OCI-LY7 (cell line): Measurements from ENCODE around the gene RPS15A.

ENCODE experiments used
- EZH2phosphoT487 ChIP-seq: fragments of 200-600 bp; sonication (generic); IDR thresholded peaks from 2 replicates; pipeline ENCODE4 v1.6.1; 2018; ENCODE audit warnings: low read depth, borderline replicate concordance, mild to moderate bottlenecking, mixed run types, antibody characterized with exemption, low read length, moderate library complexity, mixed read lengths
- TF ChIP-seq, protein P1 (sequence below): fragments of 200-600 bp; sonication (generic); conservative IDR thresholded peaks from 2 replicates; pipeline ENCODE4 v1.5.1; 2014; ENCODE audit warnings: mild to moderate bottlenecking, antibody characterized with exemption, low read length, moderate library complexity, mixed read lengths

GRCh38 chr16:18801145-18801972, 11.2 kb upstream of the RPS15A start, which contains the start of gene ARL6IP1:
- TF ChIP-seq, protein P1, sequence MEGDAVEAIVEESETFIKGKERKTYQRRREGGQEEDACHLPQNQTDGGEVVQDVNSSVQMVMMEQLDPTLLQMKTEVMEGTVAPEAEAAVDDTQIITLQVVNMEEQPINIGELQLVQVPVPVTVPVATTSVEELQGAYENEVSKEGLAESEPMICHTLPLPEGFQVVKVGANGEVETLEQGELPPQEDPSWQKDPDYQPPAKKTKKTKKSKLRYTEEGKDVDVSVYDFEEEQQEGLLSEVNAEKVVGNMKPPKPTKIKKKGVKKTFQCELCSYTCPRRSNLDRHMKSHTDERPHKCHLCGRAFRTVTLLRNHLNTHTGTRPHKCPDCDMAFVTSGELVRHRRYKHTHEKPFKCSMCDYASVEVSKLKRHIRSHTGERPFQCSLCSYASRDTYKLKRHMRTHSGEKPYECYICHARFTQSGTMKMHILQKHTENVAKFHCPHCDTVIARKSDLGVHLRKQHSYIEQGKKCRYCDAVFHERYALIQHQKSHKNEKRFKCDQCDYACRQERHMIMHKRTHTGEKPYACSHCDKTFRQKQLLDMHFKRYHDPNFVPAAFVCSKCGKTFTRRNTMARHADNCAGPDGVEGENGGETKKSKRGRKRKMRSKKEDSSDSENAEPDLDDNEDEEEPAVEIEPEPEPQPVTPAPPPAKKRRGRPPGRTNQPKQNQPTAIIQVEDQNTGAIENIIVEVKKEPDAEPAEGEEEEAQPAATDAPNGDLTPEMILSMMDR = peak; percentile 85
- TF ChIP-seq EZH2phosphoT487 = no peak
